Fibroblast of upper back skin (primary cell): ENCODE measurements around the gene ZNF641.

Experiments
- DNase-seq: peaks from one replicate; pipeline ENCODE4 v3.0.0-alpha.2; 2013

The ZNF641 gene

GRCh38 chr12:48350249-48351021 lies at the start of gene ZNF641:
Gene ZNF641, minus strand, starts transcription at chr12:48350919. Its CDS starts 2,829 bp downstream, at chr12:48348090.
- DNase-seq: peak; percentile 70

DNA sequence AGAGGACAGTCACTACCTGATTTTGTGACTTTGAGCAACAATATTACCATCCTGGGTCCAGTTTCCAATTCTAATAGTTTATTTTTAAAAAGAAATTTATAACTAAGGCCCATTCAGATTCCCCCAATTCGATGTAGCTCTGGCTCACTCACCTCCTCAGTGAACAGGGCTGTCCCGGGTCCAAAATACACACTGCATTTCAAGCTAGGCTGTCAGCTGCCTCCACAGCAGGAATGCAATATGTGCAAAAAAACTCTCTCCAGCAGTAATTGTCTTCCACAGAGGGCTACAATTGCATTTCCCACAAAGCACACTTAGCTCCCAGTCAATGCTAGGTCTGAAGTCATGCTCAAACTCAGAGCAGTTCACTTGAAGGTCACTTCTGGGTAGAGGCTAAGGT lies 39.3 kb upstream of the ZNF641 start:
- no peak for DNase-seq

GRCh38 chr12:48389409-48389808 lies 38.7 kb upstream of the ZNF641 start:
- no peak for DNase-seq

- peak; percentile 1 for DNase-seq
Measured at GRCh38 chr12:48388938-48389337, 38.2 kb upstream of the ZNF641 start.

- DNase-seq: peak; percentile 9
Measured at GRCh38 chr12:48388460-48388859, 37.7 kb upstream of the ZNF641 start.

DNA sequence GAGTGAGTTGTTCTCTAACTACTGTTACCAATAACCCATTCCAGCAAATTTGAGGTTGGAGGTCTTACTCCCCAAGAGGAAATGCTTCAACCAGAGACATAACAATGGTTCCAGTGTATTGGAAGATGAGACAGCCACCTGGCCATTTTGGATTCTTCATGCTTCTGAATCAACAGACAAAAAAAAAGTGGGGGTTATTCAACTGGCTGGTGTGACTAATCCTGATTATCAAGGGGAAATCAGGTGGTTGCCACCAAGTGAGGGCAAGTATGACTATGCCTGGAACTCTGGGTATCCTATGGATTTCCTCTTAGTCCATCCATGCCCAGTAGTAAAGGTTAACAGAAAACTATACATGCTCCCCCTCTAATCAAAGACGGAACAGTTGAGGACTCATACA lies 29.9 kb upstream of the ZNF641 start:
- no peak for DNase-seq

GRCh38 chr12:48379794-48380193 lies 29.1 kb upstream of the ZNF641 start:
- DNase-seq: no peak

GRCh38 chr12:48377646-48378045 lies 26.9 kb upstream of the ZNF641 start:
- DNase-seq: no peak

DNA sequence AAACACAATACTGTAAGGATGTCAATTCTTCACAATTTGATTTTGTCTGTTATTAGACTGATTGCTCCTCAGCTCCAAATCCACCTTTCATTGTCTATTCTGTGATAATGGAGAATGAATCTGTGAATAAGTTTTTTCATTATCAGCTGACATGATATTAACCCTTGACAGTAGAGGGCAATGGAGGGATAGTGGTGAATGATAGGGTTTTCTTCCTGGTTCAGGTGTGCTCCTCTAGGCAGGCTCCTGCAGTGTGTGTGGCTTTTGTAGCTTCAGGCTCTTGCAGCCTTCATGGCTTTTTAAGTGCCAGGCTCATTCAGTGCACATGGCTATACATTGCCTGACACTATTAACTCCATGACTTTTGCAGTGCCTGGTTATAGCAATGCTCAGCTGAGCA lies 23.4 kb upstream of the ZNF641 start:
- DNase-seq: no peak

DNA sequence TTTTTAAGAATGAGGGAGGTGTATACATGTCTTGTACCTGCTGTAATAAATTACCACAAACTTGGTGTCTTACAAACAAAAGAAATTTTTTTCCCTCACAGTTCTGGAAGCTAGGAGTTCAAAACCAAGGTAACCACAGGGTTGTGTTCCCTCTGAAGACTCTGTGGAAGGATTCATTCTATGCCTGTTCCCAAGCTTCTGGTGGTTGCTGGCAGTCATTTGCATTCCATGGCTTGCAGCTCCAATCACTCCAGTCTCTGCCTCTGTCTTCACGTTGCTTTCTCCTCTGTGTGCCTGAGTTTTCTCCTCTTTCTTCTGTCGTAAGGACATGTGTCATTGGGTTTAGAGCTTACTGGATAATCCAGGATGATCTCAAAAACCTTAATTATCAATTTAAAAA lies 15.4 kb upstream of the ZNF641 start:
- no peak for DNase-seq

DNA sequence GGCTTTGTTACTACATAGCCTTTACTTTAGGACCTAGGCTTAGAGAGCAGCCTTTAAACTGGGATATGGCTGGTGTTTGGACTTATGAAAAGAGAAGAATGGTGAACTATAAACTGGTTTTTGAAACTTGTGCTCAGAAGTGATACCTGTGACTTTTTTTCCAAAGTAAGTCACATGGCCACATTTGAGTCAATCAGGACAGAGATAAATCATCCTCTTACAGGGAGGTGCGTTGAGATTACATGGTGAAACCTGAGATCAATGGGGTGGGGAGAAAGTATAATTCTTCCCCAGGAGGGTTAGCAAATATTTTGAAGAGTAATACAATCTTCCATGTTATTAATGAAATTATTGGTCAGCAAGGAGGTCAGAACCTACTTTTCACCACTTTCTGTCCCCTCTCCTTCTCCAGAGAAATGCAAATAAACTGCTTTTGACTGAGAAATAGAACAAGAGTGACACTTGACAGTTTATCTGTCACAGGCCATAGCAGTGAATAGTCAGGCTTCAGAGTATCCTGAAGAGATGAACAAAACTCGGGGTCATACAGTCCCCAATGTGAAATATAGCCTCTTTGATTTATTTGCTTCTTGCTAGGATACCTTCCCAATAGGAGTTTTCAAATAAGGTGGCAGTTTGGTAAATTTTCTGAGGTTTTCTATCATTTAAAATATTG lies 11.1 kb upstream of the ZNF641 start:
- DNase-seq: no peak

DNA sequence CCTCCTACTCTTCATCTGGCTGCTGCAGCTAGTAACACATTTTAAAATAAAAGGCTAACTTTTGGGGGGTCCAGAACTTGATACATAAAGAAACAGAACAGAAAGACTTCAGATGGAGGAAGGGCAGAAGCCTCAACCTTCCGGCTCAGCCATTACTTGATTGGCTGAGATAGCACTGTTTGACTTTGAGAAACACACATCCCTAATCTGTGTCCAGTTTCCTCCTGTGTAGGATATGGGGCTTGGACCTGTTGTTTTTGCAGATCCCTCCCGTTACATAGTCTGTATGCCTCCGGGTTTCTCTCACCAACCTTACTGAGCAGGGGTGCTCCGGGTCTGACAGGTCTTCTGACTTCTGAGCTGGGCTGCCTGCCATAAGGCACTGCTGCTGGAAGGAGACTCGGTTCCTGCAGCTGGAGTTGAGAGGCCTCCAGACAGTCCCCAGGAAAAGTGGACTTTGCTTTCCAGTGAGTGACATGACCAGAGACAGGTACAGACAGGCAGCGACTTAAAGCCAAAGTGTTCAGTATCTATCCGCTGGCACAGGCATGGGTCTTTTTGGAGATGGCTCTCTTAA lies 8.3 kb upstream of the ZNF641 start:
- DNase-seq: no peak

DNA sequence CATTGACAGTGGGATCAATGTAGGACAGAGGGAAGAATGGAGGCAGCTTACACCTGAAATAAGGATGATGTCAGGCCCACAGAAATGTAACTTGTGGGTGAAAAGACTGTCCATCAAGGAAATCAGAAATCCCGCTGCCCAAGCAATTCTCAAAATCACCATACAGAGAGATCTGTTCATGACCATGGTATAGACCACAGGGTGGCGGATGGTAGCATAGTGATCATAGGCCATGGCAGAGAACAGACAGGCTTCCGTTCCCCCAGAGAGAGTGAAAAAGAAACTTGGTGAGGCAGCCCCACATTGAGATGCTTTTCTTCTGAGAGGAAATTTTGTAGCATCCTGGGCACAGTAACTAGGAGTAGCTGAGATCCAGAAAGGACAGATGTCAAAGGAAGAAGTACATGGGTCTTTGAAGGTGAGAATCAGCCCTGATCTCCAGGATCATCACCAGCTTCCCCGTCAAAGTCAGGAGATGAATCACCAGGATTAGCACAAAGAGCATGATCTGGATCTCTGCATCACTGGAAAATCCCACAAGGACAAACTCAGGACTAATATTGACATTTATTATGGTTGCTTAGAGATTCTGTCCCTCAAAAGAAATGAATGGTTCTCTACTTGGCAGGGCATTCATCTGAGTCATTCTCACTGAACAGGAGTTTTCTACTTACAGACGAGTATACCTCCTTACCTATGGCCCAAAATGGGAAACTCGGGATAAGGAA lies 5.5 kb upstream of the ZNF641 start:
- DNase-seq: no peak

- no peak for DNase-seq
Measured at GRCh38 chr12:48352157-48352760, 1.5 kb upstream of the ZNF641 start.

DNA sequence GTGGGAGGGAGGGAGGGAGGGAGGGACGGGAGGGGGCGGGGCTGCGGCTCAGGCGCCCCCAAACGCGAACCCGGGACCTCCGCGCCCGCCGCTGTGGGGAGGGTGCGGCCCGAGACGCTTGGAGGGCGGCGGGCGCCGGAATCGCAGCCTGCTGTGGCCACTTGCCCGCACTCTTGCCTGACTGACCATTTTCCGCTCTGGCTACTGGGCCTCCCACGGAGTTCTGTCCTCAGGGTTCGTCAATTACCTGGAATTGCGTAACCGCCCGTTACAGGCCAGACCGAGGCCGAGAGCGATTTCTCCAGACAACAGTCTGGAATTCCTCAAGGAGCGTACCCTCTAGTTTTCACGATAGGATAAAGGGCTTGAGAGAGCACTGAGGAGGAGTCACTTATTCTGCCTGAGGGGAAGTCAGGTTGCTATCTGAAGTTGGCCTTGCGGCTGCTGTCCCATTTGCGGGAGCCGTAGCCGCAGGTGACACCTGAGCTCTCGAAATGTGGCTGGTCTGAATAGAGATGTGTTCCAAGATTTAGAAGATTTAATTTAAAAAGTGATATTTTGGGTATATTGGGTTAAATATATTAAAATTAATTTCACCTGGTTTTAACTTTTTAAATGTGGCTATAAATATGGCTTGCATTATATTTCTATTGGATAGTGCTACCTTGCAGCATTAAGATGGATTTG lies 446 bp upstream of the ZNF641 start:
- peak; percentile 74 for DNase-seq

DNA sequence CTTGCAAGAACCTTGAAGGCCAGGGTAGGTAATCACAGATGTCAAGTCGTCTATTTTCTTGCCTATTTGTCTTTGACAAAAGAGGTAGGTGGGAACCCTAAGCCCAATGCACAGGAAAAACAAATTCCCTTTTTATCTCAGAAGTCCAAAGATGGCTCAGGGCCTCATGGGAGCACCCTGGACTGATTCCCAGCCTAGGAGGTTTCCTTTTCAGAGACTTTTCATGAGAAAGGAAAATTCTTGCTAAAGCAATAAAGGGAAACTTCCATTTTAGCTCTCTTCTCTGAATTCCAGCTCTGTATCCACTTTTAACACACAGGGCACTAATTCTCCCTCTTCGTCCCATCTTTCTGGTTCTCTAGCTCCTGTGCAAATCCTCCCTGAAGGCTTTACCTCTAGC lies 1.2 kb downstream of the ZNF641 start:
- DNase-seq: peak; percentile 55

GRCh38 chr12:48342980-48343379 lies 7.7 kb downstream of the ZNF641 start:
- DNase-seq: no peak

DNA sequence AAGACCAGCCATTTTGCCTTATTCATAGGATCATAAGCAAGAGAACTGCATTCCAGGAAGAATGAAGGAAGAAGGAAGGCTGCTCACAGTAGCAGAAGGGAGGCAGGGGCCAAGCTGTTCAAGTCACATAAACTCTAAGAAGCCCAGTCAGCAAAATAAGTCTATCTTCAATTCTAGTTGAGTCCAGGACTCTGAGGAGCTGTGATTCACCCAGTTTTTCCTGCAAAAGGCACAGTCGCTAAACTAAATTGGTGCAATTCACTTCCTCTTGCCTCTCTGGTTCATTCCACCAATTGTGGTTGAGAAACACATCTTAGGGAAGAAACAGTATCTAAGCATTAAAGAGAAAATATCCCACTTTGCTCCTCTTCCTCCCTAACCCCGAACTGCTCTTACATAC lies 9.8 kb downstream of the ZNF641 start:
- no peak for DNase-seq

DNA sequence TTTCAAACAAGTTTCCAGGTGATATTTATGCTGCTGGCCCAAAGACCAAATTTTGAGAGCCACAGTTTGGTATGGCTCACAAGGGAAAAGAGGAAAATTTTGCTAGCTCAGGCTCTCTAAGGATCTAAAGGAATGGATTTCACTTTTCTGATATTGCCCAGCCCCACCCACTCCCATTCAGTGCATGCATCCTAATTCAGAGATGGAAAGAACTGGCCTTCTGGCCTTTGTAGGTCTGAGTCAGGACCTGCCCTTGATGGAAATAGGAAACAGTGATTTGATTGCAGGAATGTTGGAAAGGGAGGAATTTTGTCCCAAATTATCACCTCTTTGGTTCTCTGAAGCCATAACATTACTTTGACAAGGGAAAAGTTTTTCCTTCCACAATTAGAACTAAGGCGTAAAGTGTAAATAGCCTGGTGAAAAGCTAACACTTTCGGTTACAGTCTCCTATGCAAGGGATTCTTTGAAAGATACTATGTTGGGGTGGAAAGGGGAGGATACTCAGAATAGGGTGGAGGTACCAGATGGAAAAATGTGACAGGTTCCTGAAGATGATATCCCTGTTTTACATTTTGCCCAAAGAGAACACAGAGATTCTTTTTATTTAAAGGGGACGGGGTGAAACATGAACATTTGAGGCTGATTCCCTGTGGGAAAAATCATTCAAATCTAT lies 11.1 kb downstream of the ZNF641 start:
- DNase-seq: no peak

DNA sequence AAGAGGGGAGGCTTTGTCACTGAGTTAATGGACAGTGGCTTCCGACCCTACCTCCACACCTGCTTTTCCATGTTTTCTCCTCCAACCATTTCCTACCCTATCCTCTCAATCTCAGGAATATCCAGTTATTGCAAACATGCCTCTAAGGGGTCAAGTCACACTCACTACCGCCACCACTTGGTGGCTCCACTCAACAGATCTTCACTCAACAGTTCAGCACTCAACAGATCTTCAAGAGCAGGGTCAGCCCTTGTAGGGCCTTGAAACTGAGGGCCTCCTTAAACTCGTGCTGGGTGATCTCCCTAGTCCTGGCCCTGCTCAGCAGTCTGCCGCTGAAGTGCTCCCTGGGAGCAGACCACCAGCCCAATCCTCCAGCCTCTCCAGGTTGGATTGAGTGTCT lies 14.2 kb downstream of the ZNF641 start:
- no peak for DNase-seq

DNA sequence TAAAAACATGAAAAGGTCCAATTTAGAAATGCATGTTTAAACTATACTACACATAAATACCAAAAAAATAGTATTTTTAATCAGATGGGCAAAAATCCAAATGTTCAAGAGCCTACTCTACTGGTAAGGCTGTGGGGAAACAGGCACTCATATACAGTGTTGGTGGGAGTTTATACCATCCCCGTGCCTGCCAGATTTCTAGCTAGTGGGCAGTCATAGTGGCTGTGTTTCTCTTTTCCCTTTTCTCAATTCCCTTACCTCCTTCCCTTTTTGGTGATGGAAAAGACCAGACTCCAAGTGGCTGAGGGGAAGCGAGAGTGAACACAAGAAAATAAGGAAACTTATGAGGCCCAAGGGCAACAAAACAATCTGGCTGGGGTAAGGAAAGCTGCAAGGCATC lies 14.7 kb downstream of the ZNF641 start:
- no peak for DNase-seq

DNA sequence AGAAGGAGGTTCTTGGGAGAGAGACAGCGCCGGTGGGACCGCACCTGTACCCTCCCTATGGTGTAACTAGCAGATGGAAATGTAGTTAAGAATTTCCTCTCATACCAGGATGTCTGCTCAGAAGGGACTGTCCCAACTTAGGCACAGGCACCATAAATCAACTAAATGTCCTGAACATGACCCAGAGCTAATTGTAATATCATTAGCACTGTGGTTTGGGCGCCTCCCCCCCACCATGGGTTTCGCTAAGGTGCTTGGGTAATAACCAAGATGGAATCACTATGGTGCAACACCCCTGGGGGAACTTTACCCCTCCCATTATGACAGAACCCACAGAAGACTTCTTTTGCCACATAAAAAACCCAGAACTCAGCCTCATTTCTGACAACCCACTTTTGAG lies 15.9 kb downstream of the ZNF641 start:
- no peak for DNase-seq
